ENCODE measurements around the gene RIBC1.
A peak's percentile ranks its signal among the peaks of the same experiment; 100 is the strongest.
"Not testable (repeated sequence)": the region's sequence is repeated elsewhere in the genome, so short reads cannot be mapped to it uniquely, and the experiment has no call there.

The RIBC1 gene

DNA sequence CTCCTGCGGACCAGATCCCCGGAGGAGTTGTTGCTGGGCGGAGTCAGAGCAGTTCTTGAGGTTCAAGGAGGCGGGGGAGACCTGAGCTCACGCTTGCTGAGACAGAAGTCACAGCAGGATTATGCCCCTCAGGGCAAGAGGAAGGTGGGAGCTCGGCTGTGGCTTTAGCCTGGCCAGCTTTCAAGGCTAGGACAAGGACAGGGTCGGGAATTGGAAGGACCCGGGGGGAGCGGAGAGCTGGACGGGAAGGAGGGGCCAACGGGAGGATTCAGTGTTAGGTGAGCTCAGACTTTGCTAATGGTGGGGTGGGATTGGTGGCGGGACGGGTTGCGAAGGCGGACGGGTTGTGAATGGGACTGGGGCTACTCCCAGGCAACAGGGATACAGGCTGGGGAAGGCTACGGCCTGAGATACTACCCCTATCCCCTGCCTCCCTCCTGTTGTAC is at the start of gene RIBC1:
Gene RIBC1, plus strand, starts transcription at position 13 of the 446 bp plus-strand sequence. CDS start 3,404 bp downstream, outside the sequence.
- no peak for DNase-seq (ENCODE audit: low read depth)

GRCh38 chrX:53373307-53373706 is 49.4 kb upstream of the RIBC1 start:
- no peak for DNase-seq (ENCODE audit: low read depth)

GRCh38 chrX:53374222-53374820 is 48.4 kb upstream of the RIBC1 start:
- DNase-seq (ENCODE audit: low read depth), result peak; percentile 7

- DNase-seq (ENCODE audit: low read depth), result no peak
These were observed 47.8 kb upstream of the RIBC1 start for GRCh38 chrX:53374923-53375322.

- DNase-seq (ENCODE audit: low read depth), result no peak
These were observed 45.8 kb upstream of the RIBC1 start for GRCh38 chrX:53376888-53377287.

GRCh38 chrX:53377464-53377863 is 45.2 kb upstream of the RIBC1 start:
- DNase-seq (ENCODE audit: low read depth), result no peak

DNA sequence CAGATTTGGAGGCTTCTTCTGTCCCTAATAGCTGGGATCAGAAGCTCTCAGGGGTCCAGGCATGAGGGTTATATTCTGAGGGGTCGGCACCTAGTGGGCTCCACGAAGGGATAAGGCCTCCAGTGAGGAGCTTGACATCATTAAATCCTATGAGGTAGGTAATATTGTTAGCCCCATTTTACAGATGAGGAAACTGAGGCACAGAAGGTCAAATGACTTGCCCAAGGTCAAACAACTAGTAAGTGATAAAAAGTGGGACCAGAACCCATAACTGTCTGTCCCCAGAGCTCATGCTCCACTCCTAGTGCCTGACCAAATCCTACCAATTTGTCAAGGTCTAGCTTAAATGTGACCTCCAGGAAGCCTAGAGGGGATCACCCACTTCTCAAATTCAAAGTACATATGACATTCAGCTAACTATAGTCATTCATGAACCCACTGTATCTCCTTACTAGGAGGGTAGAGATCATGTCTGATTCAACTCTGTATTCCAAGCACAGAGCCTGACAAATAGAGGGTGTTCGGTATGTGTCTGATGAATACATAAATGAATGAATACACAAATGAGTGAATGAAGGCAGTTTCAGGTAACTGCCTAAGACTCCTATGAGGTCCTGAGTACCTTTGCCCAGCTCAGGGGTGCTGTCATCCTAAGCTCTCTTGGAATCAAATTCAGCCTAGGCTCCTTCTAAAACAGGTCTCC is 43.5 kb upstream of the RIBC1 start:
- no peak for DNase-seq (ENCODE audit: low read depth)

DNA sequence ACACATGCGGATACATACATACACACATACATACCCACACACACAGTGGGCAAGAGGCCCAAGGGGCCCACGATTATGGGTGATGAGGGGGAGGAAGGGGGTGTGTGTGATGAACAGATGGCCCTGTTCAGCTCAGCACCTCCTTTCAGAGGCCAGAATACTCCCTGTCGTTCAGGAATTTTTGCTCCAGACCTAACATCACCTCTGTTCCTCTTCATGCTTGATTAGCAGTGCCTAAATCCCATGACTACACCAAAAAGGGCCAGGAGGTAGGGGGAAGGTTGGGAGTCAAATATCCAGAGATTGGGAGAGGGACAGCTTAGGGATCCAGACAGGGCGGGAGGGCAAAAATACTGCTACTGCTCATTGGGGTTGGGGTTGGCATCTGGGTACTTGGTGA is 42.9 kb upstream of the RIBC1 start:
- DNase-seq (ENCODE audit: low read depth), result no peak

DNA sequence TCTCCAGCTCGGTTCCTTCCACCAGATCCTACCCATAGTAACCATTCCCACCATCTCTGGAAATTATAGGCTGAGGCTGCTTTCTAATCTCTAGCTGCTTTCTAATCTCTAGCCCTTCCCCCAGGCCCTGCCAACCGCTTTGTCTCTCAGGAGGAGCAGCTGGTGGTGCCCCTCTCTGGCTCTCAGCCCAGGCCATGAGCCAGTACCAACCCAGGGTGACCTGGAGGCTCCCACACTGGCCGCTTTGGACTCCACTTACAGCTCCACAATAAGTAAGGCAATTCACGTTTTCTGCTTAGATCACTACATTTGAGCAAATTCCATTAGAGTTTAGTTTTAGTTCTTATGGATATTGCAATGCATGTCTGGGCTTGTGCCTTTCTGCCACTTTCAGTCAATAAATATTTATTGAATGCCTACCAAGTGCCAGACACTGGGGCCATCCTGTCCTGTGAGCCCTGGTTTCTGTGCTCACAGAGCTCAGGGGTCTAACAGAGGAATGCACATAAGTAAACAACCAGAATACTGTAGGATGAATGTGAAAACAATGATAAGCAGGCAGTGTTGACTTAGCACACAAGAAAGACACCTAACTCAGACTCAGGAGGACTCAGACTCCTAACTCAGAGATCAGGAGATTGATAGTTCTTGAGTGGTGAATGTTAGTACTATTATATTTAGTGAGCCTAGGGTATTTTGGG is 39.1 kb upstream of the RIBC1 start:
- no peak for DNase-seq (ENCODE audit: low read depth)

- DNase-seq (ENCODE audit: low read depth), result no peak
These were observed 26.9 kb upstream of the RIBC1 start for GRCh38 chrX:53395605-53396298.

DNA sequence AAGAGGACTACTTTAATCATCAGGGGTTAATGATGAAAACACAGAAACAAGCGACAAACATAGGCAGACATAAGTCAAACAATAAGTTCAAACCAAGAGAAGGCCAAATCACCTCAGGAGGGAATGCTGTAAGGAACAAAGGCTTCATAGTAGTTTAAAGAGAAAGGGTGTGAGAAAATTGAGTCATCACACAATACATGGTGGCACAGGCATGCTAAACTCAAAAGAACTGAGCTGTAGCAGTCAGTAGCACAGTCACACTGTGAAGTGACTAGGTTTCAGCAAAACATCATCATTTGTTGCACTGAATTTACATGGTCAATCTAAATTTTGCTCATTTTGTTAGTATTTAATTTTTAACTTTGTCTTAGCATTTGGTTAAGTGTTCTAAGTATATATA is 24.5 kb upstream of the RIBC1 start:
- DNase-seq (ENCODE audit: low read depth), result no peak

GRCh38 chrX:53403535-53403934 is 19.1 kb upstream of the RIBC1 start:
- no peak for DNase-seq (ENCODE audit: low read depth)

DNA sequence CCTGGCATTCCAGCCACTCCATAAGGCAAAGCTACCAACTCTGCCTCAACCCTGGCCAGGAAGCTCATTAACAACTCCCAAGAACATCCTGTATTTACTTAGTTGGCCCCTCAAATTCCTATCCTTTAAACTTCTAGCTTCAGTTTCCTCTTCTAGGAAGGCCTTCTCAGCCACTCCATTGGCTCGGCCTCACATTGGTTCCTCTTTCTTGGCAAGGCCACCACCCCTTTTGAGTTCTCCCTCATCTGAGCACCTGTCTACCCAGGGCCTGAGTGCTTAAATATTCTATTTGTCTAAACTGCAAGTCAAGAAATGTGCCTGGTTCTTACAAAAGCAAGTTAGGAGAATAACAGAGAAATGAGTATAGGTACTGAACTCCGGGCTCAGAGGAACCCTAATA is 10.2 kb upstream of the RIBC1 start:
- no peak for DNase-seq (ENCODE audit: low read depth)

GRCh38 chrX:53420351-53420750 is 2.3 kb upstream of the RIBC1 start:
- DNase-seq (ENCODE audit: low read depth), result not testable (repeated sequence)

DNA sequence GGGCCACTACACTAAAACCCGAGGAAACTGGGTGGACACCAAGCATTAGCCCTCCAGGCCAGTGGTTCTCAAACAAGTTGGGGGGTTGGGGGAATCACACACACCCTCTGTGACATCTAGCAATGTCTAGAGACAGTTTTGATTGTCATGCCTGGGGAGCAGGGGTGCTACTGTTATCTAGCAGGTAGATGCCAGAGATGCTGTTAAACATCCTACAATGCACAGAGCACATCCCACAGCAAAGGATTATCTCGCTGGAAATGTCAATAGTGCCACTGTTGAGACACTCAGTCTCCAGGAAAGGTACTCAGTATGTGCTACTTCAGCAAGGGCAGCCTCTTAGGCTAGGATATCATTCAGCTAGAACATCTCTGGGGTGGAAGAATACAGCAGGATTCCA is 1.5 kb upstream of the RIBC1 start:
- no peak for DNase-seq (ENCODE audit: low read depth)

DNA sequence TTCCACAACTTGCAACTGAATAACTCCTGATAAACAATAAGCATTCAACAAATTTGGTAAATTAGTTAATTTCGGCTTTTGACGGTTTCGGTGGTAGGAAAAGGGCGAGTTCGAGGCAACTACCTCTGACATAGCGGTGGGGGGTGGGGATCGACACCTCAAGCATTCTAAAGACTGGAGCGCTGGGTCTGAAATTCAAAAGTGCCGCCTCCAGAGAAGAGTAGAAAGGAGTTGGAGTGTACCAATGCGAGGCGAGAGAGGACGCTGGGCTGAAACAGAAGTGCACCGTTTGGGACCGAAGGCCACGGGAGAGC is 944 bp upstream of the RIBC1 start:
- DNase-seq (ENCODE audit: low read depth), result peak; percentile 34

- DNase-seq (ENCODE audit: low read depth), result peak; percentile 95
These were observed 400 bp upstream of the RIBC1 start, which contains the start of gene SMC1A for GRCh38 chrX:53422086-53422860. SMC1A (minus strand) TSS chrX:53422654; CDS start chrX:53422600, 54 bp downstream.

DNA sequence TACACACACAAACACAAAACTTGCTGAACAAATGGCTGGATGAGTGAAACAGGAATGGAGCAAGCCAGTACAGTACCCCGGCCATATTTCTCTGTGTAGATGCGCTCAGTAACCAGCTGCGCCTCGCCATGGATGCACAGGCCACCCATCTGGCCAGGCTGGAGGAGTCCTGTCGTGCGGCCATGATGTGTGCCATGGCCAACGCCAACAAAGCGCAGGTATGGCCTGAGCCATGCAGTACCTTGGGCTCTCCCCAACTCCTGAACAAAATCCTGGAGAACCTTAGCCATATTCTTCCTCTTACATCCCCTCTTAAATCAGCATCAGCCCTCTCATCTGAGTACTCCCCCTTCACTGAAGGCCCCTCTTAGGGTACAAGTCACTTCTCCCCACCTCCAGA is 7.1 kb downstream of the RIBC1 start:
- no peak for DNase-seq (ENCODE audit: low read depth)

DNA sequence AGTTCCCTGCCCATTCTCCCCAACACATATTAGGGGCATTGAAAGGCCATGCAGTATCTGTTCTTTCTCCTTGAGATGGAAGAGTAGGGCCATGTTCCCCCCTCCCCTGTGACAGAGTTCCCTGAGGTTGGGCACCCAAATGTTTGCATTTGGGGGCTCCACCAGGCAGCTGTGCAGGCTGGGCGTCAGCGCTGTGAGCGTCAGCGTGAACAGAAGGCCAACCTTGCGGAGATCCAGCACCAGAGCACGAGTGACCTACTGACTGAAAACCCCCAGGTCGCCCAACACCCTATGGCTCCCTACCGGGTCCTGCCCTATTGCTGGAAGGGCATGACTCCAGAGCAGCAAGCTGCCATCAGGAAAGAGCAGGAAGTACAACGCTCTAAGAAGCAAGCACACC is 7.6 kb downstream of the RIBC1 start:
- DNase-seq (ENCODE audit: low read depth), result no peak

DNA sequence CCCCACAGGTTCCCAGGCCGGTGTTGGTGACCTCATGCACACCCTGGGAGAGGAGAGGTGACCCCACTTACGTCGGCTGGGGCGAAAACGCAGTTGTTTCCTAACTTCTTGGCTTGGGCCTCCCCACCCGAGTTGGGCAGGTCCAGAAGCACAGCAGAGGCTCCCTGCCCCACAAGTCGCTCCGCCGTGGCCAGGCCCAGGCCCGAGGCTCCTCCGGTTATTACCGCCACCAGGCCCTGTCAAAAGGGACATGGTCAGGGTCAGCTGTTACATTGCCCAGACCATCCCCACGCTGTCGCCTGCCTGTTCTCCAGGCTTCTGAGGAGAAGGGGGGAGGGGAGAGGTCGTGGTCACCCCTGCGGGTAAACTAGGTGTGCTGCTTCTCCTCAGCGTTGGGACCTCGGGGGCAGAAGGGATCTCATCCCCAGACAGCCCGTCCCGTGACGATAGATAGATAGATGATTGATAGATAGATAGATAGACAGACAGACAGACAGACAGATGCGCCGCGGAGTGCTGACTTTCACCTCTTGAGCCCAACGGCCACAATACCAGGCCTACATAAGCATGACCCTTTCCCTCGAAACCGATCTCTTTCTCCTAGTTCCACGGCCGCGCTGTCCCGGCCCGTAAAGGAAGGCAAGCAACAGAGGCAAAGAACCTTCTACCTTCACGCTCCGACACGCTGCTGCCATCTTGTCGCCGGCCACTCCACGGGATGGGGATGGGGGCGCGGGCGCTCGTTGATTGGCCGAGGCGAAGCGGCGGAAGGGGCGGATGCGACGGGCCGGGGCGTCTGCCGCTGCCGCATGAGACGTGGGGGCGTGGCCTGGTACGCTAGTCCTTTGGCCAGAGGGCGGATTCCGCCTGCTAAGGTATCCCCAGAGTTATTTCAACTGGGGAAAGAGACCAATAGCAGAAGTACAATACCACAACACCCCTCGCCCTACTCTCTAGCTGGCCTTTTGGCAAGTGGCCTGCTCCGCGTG is 11.3 kb downstream of the RIBC1 start, which contains the start of gene HSD17B10:
Gene HSD17B10, minus strand, starts transcription at position 720 of the 989 bp plus-strand sequence. Its CDS starts 25 bp downstream, at position 695.
- DNase-seq (ENCODE audit: low read depth), result peak; percentile 60
